Adrenal gland (tissue), 5 donors: ENCODE results near the gene RCOR3.

Source experiments
- POLR2A ChIP-seq, 2 donors: fragments of 450-650 bp; IDR thresholded peaks; one replicate each; pipeline ENCODE4 v1.6.1; 2017; ENCODE audit warnings: antibody characterized with exemption in 2 of 2, mild to moderate bottlenecking in 2 of 2, moderate library complexity in 1 of 2
- TF ChIP-seq, protein P1 (sequence below), 6 experiments: fragments of 450-650 bp in 4 of 6; fragments of 200-600 bp in 2 of 6; sonication (generic) in 1 of 6; IDR thresholded peaks; 1 replicate in 5 of 6; 2 replicates in 1 of 6; pipeline versions ENCODE4 v1.5.1 to v1.8.0; 2016 to 2021; ENCODE audit warnings: antibody characterized with exemption in 6 of 6, mild to moderate bottlenecking in 2 of 6, moderate library complexity in 1 of 6
- donor health status: DM: no; HTN: no; CAD: no.

DNA sequence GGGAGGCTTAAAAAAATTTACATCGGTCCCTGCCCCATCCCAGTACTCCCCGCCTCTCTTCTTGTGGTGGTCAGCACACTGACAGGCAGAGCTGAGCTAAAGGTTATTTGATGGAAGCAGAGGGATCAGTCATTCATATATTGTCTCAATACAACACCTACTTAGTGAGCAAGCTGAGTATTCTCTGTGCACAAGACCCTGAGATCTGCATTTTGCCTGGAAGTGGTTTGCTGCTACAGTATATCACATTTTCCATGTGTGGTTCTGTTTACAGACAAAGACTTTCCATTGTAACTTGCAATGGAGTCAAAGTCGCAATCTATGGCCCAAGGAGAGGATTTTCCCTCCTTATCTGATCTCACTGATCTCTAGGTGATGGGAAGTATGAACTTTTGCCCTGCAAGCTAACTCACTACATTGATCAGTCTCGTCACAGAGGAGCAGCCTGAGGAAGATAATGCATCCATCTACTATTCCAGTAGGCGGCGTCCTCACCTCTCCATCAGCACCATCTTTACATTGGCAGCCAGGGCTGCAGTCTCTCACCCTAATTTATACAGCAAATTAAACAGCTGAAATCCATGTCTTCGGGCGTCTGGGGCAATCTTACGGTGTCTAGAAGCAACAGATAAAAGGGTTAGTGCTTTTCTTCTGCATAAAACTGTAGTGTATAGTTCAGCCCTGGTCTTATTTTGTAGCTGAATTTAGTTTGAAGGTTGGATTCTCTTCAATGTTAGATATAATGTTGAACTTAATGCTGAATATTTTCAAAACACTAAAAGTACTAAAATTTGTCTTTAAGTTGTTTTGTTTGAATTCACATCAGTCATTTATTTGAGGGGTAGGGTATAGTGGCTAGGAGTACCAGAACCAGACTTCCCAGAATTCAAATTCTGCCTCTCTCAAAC lies 64.2 kb downstream of the RCOR3 start:
- TF ChIP-seq, protein P1, sequence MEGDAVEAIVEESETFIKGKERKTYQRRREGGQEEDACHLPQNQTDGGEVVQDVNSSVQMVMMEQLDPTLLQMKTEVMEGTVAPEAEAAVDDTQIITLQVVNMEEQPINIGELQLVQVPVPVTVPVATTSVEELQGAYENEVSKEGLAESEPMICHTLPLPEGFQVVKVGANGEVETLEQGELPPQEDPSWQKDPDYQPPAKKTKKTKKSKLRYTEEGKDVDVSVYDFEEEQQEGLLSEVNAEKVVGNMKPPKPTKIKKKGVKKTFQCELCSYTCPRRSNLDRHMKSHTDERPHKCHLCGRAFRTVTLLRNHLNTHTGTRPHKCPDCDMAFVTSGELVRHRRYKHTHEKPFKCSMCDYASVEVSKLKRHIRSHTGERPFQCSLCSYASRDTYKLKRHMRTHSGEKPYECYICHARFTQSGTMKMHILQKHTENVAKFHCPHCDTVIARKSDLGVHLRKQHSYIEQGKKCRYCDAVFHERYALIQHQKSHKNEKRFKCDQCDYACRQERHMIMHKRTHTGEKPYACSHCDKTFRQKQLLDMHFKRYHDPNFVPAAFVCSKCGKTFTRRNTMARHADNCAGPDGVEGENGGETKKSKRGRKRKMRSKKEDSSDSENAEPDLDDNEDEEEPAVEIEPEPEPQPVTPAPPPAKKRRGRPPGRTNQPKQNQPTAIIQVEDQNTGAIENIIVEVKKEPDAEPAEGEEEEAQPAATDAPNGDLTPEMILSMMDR (IDR thresholded peaks at IDR 0.05): peak; percentile 53 to 76 (median 72)
- no peak for TF ChIP-seq POLR2A (IDR thresholded peaks at IDR 0.05)
